Measurements from ENCODE around the gene KHDRBS2.

KHDRBS2 gene

GRCh38 chr6:62129127-62129526 is 156.9 kb downstream of the KHDRBS2 start:
- Mint-ChIP-seq H3K4me1 (no peaks in the 10 kb centered on the region), H3K27ac (no peak overlapping the region), H3K9me3 (peaks cover 13% of the 10 kb centered on the region), H3K27me3 (no peaks in the 10 kb centered on the region), H3K4me3 (no peak overlapping the region), H3K36me3 (no peaks in the 10 kb centered on the region)
- DNase-seq = no peak
- CTCF ChIA-PET = no interaction called here

- no peak overlapping the region for H3K4me3 Mint-ChIP-seq
- peaks cover 26% of the 10 kb centered on the region for H3K9me3 Mint-ChIP-seq
- no peak for DNase-seq
- no peak overlapping the region for H3K27ac Mint-ChIP-seq
- H3K27me3 Mint-ChIP-seq = no peaks in the 10 kb centered on the region
- H3K36me3 Mint-ChIP-seq = no peaks in the 10 kb centered on the region
- CTCF ChIA-PET = no interaction called here
- no peaks in the 10 kb centered on the region for H3K4me1 Mint-ChIP-seq
Measured at GRCh38 chr6:62119401-62119800, 166.6 kb downstream of the KHDRBS2 start.

GRCh38 chr6:62103186-62103859 is 182.7 kb downstream of the KHDRBS2 start:
- Mint-ChIP-seq H3K27me3 (no peaks in the 10 kb centered on the region), H3K36me3 (no peaks in the 10 kb centered on the region), H3K4me3 (no peak overlapping the region), H3K27ac (no peak overlapping the region), H3K9me3 (peaks cover 18% of the 10 kb centered on the region), H3K4me1 (no peaks in the 10 kb centered on the region)
- CTCF ChIA-PET = no interaction called here
- DNase-seq = no peak

GRCh38 chr6:62102387-62102786 is 183.6 kb downstream of the KHDRBS2 start:
- CTCF ChIA-PET = no interaction called here
- no peak for DNase-seq

GRCh38 chr6:62090442-62091229 is 195.4 kb downstream of the KHDRBS2 start:
- Mint-ChIP-seq H3K4me3 (no peak overlapping the region), H3K9me3 (no peaks in the 10 kb centered on the region), H3K4me1 (no peaks in the 10 kb centered on the region), H3K27ac (no peak overlapping the region), H3K27me3 (no peaks in the 10 kb centered on the region), H3K36me3 (no peaks in the 10 kb centered on the region)
- CTCF ChIA-PET = no interaction called here
- no peak for DNase-seq

More at GRCh38 chr6:62102387-62102786, 183.6 kb downstream of the KHDRBS2 start:
- Mint-ChIP-seq H3K4me3 (no peak overlapping the region), H3K9me3 (peaks cover 18% of the 10 kb centered on the region), H3K4me1 (no peaks in the 10 kb centered on the region), H3K27me3 (no peaks in the 10 kb centered on the region), H3K27ac (no peak overlapping the region), H3K36me3 (no peaks in the 10 kb centered on the region)

- DNase-seq = no peak
- H3K4me1 Mint-ChIP-seq = no peaks in the 10 kb centered on the region
- H3K27me3 Mint-ChIP-seq = no peaks in the 10 kb centered on the region
- CTCF ChIA-PET = no interaction called here
- H3K4me3 Mint-ChIP-seq = no peak overlapping the region
- no peak overlapping the region for H3K27ac Mint-ChIP-seq
- H3K9me3 Mint-ChIP-seq = peaks cover 3% of the 10 kb centered on the region
- no peaks in the 10 kb centered on the region for H3K36me3 Mint-ChIP-seq
Measured at GRCh38 chr6:62089781-62090180, 196.2 kb downstream of the KHDRBS2 start.

GRCh38 chr6:62086047-62086446 is 200.0 kb downstream of the KHDRBS2 start:
- Mint-ChIP-seq H3K27ac (no peak overlapping the region), H3K27me3 (no peaks in the 10 kb centered on the region), H3K36me3 (no peaks in the 10 kb centered on the region), H3K4me1 (no peaks in the 10 kb centered on the region), H3K4me3 (no peak overlapping the region), H3K9me3 (peaks cover 7% of the 10 kb centered on the region)
- CTCF ChIA-PET = no interaction called here
- no peak for DNase-seq

GRCh38 chr6:62075869-62076268 is 210.2 kb downstream of the KHDRBS2 start:
- H3K9me3 Mint-ChIP-seq = peaks cover 16% of the 10 kb centered on the region
- H3K27ac Mint-ChIP-seq = no peak overlapping the region
- H3K27me3 Mint-ChIP-seq = no peaks in the 10 kb centered on the region
- CTCF ChIA-PET = no interaction called here
- no peak overlapping the region for H3K4me3 Mint-ChIP-seq
- no peaks in the 10 kb centered on the region for H3K36me3 Mint-ChIP-seq
- no peaks in the 10 kb centered on the region for H3K4me1 Mint-ChIP-seq
- no peak for DNase-seq

- Mint-ChIP-seq H3K36me3 (no peaks in the 10 kb centered on the region), H3K4me3 (no peak overlapping the region), H3K27ac (no peak overlapping the region), H3K9me3 (peaks cover 6% of the 10 kb centered on the region), H3K27me3 (no peaks in the 10 kb centered on the region), H3K4me1 (no peaks in the 10 kb centered on the region)
- no peak for DNase-seq
- CTCF ChIA-PET = no interaction called here
Measured at GRCh38 chr6:62059901-62060300, 226.1 kb downstream of the KHDRBS2 start.

- no peaks in the 10 kb centered on the region for H3K36me3 Mint-ChIP-seq
- no peaks in the 10 kb centered on the region for H3K4me1 Mint-ChIP-seq
- H3K4me3 Mint-ChIP-seq = no peak overlapping the region
- H3K27ac Mint-ChIP-seq = no peak overlapping the region
- CTCF ChIA-PET = no interaction called here
- no peak for DNase-seq
- no peaks in the 10 kb centered on the region for H3K27me3 Mint-ChIP-seq
- peaks cover 7% of the 10 kb centered on the region for H3K9me3 Mint-ChIP-seq
Measured at GRCh38 chr6:62057300-62057699, 228.7 kb downstream of the KHDRBS2 start.

GRCh38 chr6:62045502-62045901 is 240.5 kb downstream of the KHDRBS2 start:
- H3K9me3 Mint-ChIP-seq = peaks cover 2% of the 10 kb centered on the region
- no peaks in the 10 kb centered on the region for H3K4me1 Mint-ChIP-seq
- H3K27ac Mint-ChIP-seq = no peak overlapping the region
- no peaks in the 10 kb centered on the region for H3K36me3 Mint-ChIP-seq
- no peaks in the 10 kb centered on the region for H3K27me3 Mint-ChIP-seq
- no peak for DNase-seq
- CTCF ChIA-PET = no interaction called here
- no peak overlapping the region for H3K4me3 Mint-ChIP-seq

GRCh38 chr6:62043084-62043483 is 242.9 kb downstream of the KHDRBS2 start:
- Mint-ChIP-seq H3K27ac (no peak overlapping the region), H3K4me1 (no peaks in the 10 kb centered on the region), H3K4me3 (no peak overlapping the region), H3K27me3 (no peaks in the 10 kb centered on the region), H3K9me3 (peaks cover 5% of the 10 kb centered on the region), H3K36me3 (no peaks in the 10 kb centered on the region)
- DNase-seq = no peak
- CTCF ChIA-PET = no interaction called here

- H3K4me1 Mint-ChIP-seq = no peaks in the 10 kb centered on the region
- H3K9me3 Mint-ChIP-seq = peaks cover 5% of the 10 kb centered on the region
- no peaks in the 10 kb centered on the region for H3K27me3 Mint-ChIP-seq
- no peak overlapping the region for H3K27ac Mint-ChIP-seq
- H3K36me3 Mint-ChIP-seq = no peaks in the 10 kb centered on the region
- DNase-seq = no peak
- CTCF ChIA-PET = no interaction called here
- H3K4me3 Mint-ChIP-seq = no peak overlapping the region
Measured at GRCh38 chr6:62042429-62042828, 243.6 kb downstream of the KHDRBS2 start.

GRCh38 chr6:62039605-62040004 is 246.4 kb downstream of the KHDRBS2 start:
- peaks cover 9% of the 10 kb centered on the region for H3K9me3 Mint-ChIP-seq
- H3K4me1 Mint-ChIP-seq = no peaks in the 10 kb centered on the region
- CTCF ChIA-PET = no interaction called here
- H3K36me3 Mint-ChIP-seq = no peaks in the 10 kb centered on the region
- H3K27ac Mint-ChIP-seq = no peak overlapping the region
- no peaks in the 10 kb centered on the region for H3K27me3 Mint-ChIP-seq
- no peak overlapping the region for H3K4me3 Mint-ChIP-seq
- no peak for DNase-seq

GRCh38 chr6:62037445-62037844 is 248.6 kb downstream of the KHDRBS2 start:
- H3K4me3 Mint-ChIP-seq = no peak overlapping the region
- no peaks in the 10 kb centered on the region for H3K4me1 Mint-ChIP-seq
- CTCF ChIA-PET = no interaction called here
- H3K36me3 Mint-ChIP-seq = no peaks in the 10 kb centered on the region
- no peak for DNase-seq
- no peaks in the 10 kb centered on the region for H3K27me3 Mint-ChIP-seq
- H3K9me3 Mint-ChIP-seq = peaks cover 17% of the 10 kb centered on the region
- H3K27ac Mint-ChIP-seq = no peak overlapping the region

Measured in activated naive CD4-positive, alpha-beta T cell treated with anti-CD3 and anti-CD28 coated beads, Interleukin-2, amount 10 ng/mL, durations not matched to agents 7 days and 5 days (primary cell).